OCI-LY3 (cell line): Measurements from ENCODE around the gene SLC17A9.

Source experiments
- H2AFZ ChIP-seq: fragments of 200-600, 300-600 bp; shearing (Covaris generic); 2 replicates; pipeline ENCODE4 v1.6.0; 2014; ENCODE audit warnings: antibody characterized with exemption, low read depth, low read length
- H3K27ac ChIP-seq: fragments of 200-600, 300-600 bp; sonication (generic); 2 replicates; pipeline ENCODE4 v1.5.1; 2014; ENCODE audit warnings: mild to moderate bottlenecking, low read length, moderate library complexity, mixed read lengths
- H3K27me3 ChIP-seq: fragments of 200-600, 300-600 bp; sonication (generic); 2 replicates; pipeline ENCODE4 v1.6.1; 2014; ENCODE audit warnings: low read depth, low read length, mixed read lengths
- H3K36me3 ChIP-seq: fragments of 200-600, 300-600 bp; sonication (generic); replicated peaks from 2 replicates; pipeline ENCODE3; 2014; ENCODE audit warnings: low read depth, low read length, mixed read lengths
- H3K4me1 ChIP-seq: fragments of 300-600, 200-600 bp; sonication (generic); 2 replicates; pipeline ENCODE4 v1.6.1; 2014; ENCODE audit warnings: low read length, mixed read lengths
- H3K4me2 ChIP-seq: fragments of 200-600, 300-600 bp; sonication (generic); 2 replicates; pipeline ENCODE4 v1.6.1; 2014; ENCODE audit warnings: low read length, mixed read lengths
- H3K4me3 ChIP-seq: fragments of 300-600, 200-600 bp; sonication (generic); 2 replicates; pipeline ENCODE4 v1.5.1; 2014; ENCODE audit warnings: antibody characterized with exemption, mild to moderate bottlenecking, low read length, moderate library complexity
- H3K79me2 ChIP-seq: fragments of 300-600, 200-600 bp; shearing (Covaris generic); 2 replicates; pipeline ENCODE4 v1.6.1; 2014; ENCODE audit warnings: mild to moderate bottlenecking, low read length, mixed read lengths
- H3K9ac ChIP-seq: fragments of 300-600, 200-600 bp; shearing (Covaris generic); 2 replicates; pipeline ENCODE4 v1.6.0; 2014; ENCODE audit warnings: mild to moderate bottlenecking, low read length, moderate library complexity
- H3K9me3 ChIP-seq: fragments of 200-600, 300-600 bp; shearing (Covaris generic); 2 replicates; pipeline ENCODE4 v1.6.1; 2014; ENCODE audit warnings: low read length, mixed read lengths; ENCODE audit not compliant: insufficient read depth
- H4K20me1 ChIP-seq: fragments of 200-600, 300-600 bp; sonication (generic); 2 replicates; pipeline ENCODE4 v1.6.1; 2016; ENCODE audit warnings: low read length, mixed read lengths; ENCODE audit not compliant: insufficient read depth
- EZH2phosphoT487 ChIP-seq: fragments of 200-600 bp; shearing (Covaris generic); IDR thresholded peaks from 2 replicates; pipeline ENCODE4 v1.6.1; 2018; ENCODE audit warnings: antibody characterized with exemption, mixed run types, low read depth
- TF ChIP-seq, protein P1 (sequence below): fragments of 200-600, 300-600 bp; sonication (generic); IDR thresholded peaks from 2 replicates; pipeline ENCODE4 v1.5.1; 2014; ENCODE audit warnings: antibody characterized with exemption, low read length, low read depth

The SLC17A9 gene

DNA sequence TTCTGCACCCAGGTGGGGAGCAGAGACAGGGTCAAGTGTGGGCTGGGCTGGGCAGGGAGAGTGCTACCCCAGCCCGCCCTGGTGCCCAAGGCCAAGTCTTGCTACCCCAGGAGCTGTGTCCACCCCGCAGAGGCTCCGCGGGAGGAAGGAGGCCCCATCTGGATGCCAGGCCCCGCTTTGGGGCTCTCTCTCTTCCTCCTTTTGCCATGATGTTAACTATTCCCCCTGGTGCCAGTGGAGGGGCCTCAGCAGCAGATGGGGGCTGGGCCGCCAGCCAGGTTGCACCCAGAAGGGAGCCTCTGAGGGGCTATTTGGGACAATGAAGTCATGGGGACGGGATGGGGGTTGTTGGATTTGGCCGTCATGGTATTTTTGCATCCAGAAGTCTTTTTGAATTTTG is 9.3 kb downstream of the SLC17A9 start:
- Histone ChIP-seq H3K9me3 (no peaks in the 10 kb centered on the region), H3K4me3 (no peak overlapping the region), H3K27ac (no peak overlapping the region), H3K9ac (no peak overlapping the region), H3K4me1 (no peaks in the 10 kb centered on the region), H3K36me3 (peaks cover 55% of the 10 kb centered on the region), H3K27me3 (no peaks in the 10 kb centered on the region), H3K4me2 (no peak overlapping the region), H3K79me2 (peaks cover 6% of the 10 kb centered on the region; the same call in 1 of the 2 replicates), H2AFZ (no peak overlapping the region), H4K20me1 (peaks cover 16% of the 10 kb centered on the region)
- no peak for TF ChIP-seq EZH2phosphoT487
- TF ChIP-seq, protein P1, sequence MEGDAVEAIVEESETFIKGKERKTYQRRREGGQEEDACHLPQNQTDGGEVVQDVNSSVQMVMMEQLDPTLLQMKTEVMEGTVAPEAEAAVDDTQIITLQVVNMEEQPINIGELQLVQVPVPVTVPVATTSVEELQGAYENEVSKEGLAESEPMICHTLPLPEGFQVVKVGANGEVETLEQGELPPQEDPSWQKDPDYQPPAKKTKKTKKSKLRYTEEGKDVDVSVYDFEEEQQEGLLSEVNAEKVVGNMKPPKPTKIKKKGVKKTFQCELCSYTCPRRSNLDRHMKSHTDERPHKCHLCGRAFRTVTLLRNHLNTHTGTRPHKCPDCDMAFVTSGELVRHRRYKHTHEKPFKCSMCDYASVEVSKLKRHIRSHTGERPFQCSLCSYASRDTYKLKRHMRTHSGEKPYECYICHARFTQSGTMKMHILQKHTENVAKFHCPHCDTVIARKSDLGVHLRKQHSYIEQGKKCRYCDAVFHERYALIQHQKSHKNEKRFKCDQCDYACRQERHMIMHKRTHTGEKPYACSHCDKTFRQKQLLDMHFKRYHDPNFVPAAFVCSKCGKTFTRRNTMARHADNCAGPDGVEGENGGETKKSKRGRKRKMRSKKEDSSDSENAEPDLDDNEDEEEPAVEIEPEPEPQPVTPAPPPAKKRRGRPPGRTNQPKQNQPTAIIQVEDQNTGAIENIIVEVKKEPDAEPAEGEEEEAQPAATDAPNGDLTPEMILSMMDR, result no peak

DNA sequence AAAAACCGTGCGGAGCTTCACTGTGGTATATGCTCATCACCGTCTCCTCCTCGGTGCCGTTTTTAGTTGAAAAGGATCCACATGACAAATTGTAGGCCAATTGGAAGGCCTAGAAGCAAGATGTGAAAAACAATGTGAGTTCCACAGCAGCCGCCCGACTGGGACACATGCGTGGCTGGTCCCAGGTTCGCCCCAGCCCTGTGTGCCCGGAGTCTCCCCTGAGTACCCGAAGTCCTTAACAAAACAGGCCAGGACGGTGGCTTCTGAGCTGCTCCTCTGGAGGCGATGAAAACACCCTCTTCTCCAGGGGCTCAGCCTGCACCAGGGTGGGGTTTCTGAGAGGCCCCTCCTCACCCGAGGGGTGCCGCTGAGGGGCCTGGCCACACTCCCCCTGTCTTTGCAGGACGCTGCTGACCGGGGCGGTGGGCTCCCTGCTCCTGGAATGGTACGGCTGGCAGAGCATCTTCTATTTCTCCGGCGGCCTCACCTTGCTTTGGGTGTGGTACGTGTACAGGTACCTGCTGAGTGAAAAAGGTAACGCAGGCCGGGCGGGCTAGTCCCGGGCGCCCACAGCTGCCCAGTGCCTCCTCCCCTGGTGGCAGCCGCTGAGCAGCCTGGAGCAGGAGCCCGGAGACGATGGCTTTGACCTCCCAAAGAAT is 9.8 kb downstream of the SLC17A9 start:
- H2AFZ ChIP-seq, result no peak overlapping the region
- H3K4me3 ChIP-seq, result no peak overlapping the region
- no peak overlapping the region for H3K4me2 ChIP-seq
- H3K9ac ChIP-seq, result no peak overlapping the region
- peaks cover 53% of the 10 kb centered on the region for H3K36me3 ChIP-seq
- H3K4me1 ChIP-seq, result no peaks in the 10 kb centered on the region
- no peaks in the 10 kb centered on the region for H3K9me3 ChIP-seq
- H3K27me3 ChIP-seq, result no peaks in the 10 kb centered on the region
- peaks cover 18% of the 10 kb centered on the region for H4K20me1 ChIP-seq
- H3K27ac ChIP-seq, result no peak overlapping the region
- TF ChIP-seq, protein P1, result no peak
- no peak for TF ChIP-seq EZH2phosphoT487
- peaks cover 3% of the 10 kb centered on the region; the same call in 1 of the 2 replicates for H3K79me2 ChIP-seq

DNA sequence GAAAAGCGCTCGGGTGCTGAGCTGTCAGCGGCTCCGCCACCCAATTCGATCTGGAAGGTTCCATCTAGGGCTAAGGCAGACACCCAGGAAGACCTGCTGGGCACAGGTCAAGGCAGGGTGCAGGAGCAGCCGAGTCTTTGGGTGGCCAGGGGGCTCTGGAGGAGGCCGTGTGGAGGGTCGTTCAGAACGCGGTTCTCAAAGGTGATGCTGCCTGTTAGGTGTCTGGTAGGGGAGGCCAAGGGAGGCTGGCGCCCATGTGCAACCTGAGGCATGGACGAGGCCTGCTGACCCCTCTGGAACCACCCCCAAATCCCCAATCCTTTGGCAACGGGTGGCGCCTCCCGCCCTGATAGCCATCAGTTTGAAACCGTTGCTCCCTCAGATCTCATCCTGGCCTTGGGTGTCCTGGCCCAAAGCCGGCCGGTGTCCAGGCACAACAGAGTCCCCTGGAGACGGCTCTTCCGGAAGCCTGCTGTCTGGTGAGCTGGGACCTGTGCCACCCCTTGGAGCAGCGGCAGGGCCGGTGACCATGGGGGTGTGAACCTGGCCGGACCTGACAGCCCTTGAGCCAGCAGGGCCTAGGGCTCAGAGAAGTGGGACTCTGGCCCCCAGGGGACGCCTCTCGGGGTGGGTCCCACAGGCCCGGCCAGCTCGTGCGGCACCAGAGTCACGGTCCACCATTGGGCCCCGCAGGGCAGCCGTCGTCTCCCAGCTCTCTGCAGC is 10.5 kb downstream of the SLC17A9 start:
- TF ChIP-seq, protein P1, result no peak
- TF ChIP-seq EZH2phosphoT487, result no peak
- Histone ChIP-seq H3K9me3 (no peaks in the 10 kb centered on the region), H4K20me1 (peaks cover 12% of the 10 kb centered on the region), H3K79me2 (no peaks in the 10 kb centered on the region), H3K4me1 (no peaks in the 10 kb centered on the region), H3K27me3 (no peaks in the 10 kb centered on the region), H2AFZ (no peak overlapping the region), H3K4me3 (no peak overlapping the region), H3K27ac (no peak overlapping the region), H3K4me2 (no peak overlapping the region), H3K9ac (no peak overlapping the region), H3K36me3 (peaks cover 49% of the 10 kb centered on the region)

DNA sequence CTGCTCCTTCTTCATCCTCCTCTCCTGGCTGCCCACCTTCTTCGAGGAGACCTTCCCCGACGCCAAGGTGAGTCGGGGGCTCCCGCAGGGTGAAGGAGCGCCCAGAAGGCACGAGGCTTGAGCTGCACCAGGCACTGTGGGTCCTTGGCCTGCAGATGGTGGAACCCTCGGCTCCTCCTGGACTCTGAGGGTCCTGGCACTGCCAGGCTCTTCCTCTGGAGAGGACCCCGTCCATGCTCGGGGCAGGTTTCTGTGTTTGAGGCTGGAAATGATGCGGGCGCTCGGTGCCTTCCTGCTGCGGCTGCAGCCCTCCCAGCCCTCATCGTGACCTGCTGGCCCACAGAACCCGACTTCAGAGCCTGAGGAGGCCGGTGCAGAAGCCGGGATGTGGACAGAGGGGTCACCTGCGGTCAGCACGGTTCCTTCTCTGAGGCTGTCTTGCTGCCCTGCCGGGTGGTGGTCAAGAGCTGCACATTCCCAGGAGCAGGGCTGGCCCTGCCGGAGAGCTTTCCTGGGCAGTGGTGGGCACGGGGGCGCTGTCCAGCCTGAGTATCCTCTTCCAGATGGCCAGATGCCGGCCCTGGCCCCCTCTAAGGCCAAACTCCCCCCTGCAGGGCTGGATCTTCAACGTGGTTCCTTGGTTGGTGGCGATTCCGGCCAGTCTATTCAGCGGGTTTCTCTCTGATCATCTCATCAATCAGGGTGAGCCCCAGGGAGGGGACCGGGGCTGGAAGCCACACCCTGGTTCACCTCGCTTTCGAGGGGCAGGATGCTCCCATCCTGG is 11.3 kb downstream of the SLC17A9 start:
- Histone ChIP-seq H4K20me1 (peaks cover 6% of the 10 kb centered on the region), H3K27me3 (no peaks in the 10 kb centered on the region), H3K36me3 (peaks cover 43% of the 10 kb centered on the region), H3K9ac (no peak overlapping the region), H3K27ac (no peak overlapping the region), H2AFZ (no peak overlapping the region), H3K4me3 (no peak overlapping the region), H3K4me2 (no peak overlapping the region), H3K9me3 (no peaks in the 10 kb centered on the region), H3K79me2 (no peaks in the 10 kb centered on the region), H3K4me1 (no peaks in the 10 kb centered on the region)
- TF ChIP-seq EZH2phosphoT487, result no peak
- TF ChIP-seq, protein P1, result no peak
